OCI-LY1 (cell line): ENCODE measurements around the gene ABHD1.

Source experiments
- CTCF ChIP-seq: fragments of 200-600 bp; sonication (generic), shearing (Covaris generic); IDR thresholded peaks from 2 replicates; pipeline ENCODE4 v1.5.1; 2017; ENCODE audit warnings: mild to moderate bottlenecking, antibody characterized with exemption, low read length, moderate library complexity, mixed read lengths
- EZH2 ChIP-seq: fragments of 200-600 bp; sonication (generic), shearing (Covaris generic); IDR thresholded peaks from 2 replicates; pipeline ENCODE4 v1.8.0; 2017; ENCODE audit warnings: borderline replicate concordance, mixed run types, mild to moderate bottlenecking, antibody characterized with exemption, low read length, moderate library complexity, mixed read lengths

- TF ChIP-seq EZH2 (no peak), CTCF (no peak)
These were observed 31.5 kb downstream of the ABHD1 start for GRCh38 chr2:27155069-27155520.
